Measurements from ENCODE around the gene KCNG2.

KCNG2 gene

GRCh38 chr18:79848579-79849327, 51.0 kb downstream of the KCNG2 start:
- DNase-seq (ENCODE audit: low read depth): no peak
- no peak overlapping the region for H3K4me3 ChIP-seq (ENCODE audit: low read length)
- TF ChIP-seq CTCF (conservative IDR thresholded peaks at IDR 0.05; ENCODE audit: low read depth, low read length): no peak

- no peak for DNase-seq (ENCODE audit: low read depth)
- TF ChIP-seq CTCF (conservative IDR thresholded peaks at IDR 0.05; ENCODE audit: low read depth, low read length): no peak
- no peak overlapping the region for H3K4me3 ChIP-seq (ENCODE audit: low read length)
Measured at GRCh38 chr18:79849328-79850207, 51.8 kb downstream of the KCNG2 start.

GRCh38 chr18:79850731-79851130, 53.0 kb downstream of the KCNG2 start:
- DNase-seq (ENCODE audit: low read depth): no peak
- no peak overlapping the region for H3K4me3 ChIP-seq (ENCODE audit: low read length)
- TF ChIP-seq CTCF (conservative IDR thresholded peaks at IDR 0.05; ENCODE audit: low read depth, low read length): no peak

GRCh38 chr18:79851489-79851888, 53.8 kb downstream of the KCNG2 start:
- no peak overlapping the region for H3K4me3 ChIP-seq (ENCODE audit: low read length)
- no peak for TF ChIP-seq CTCF (conservative IDR thresholded peaks at IDR 0.05; ENCODE audit: low read depth, low read length)
- no peak for DNase-seq (ENCODE audit: low read depth)

GRCh38 chr18:79851950-79852349, 54.2 kb downstream of the KCNG2 start:
- DNase-seq (ENCODE audit: low read depth): no peak
- no peak for TF ChIP-seq CTCF (conservative IDR thresholded peaks at IDR 0.05; ENCODE audit: low read depth, low read length)
- no peak overlapping the region for H3K4me3 ChIP-seq (ENCODE audit: low read length)

- no peak overlapping the region for H3K4me3 ChIP-seq (ENCODE audit: low read length)
- no peak for DNase-seq (ENCODE audit: low read depth)
- TF ChIP-seq CTCF (conservative IDR thresholded peaks at IDR 0.05; ENCODE audit: low read depth, low read length): no peak
Measured at GRCh38 chr18:79852561-79853302, 55.0 kb downstream of the KCNG2 start.

Measured in retinal pigment epithelial cell (primary cell).